ENCODE measurements around the gene SLC6A12.
"Not testable (repeated sequence)": the region's sequence is repeated elsewhere in the genome, so short reads cannot be mapped to it uniquely, and the experiment has no call there.

The SLC6A12 gene

DNA sequence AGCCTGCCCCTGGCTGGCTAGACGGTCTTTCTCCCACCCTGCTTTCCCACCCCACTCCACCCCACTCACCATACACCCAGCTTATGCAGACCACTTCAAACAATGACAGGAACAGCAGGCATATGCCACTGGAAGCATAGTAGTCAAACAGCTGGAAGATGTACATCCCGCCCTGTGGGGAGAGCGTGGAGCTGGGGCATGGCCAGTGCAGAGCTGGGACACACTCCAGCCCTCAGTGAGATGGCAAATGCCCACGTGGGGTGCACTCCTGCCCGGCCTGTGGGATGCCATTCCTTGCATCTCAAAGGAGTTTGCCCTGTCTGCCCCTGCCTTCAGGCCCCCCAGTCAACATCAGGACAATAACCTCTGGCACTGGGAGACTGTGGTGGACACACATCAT, 18.8 kb downstream of the SLC6A12 start:
- DNase-seq: no peak

- DNase-seq: no peak
Measured at GRCh38 chr12:194276-194675, 19.7 kb downstream of the SLC6A12 start.

DNA sequence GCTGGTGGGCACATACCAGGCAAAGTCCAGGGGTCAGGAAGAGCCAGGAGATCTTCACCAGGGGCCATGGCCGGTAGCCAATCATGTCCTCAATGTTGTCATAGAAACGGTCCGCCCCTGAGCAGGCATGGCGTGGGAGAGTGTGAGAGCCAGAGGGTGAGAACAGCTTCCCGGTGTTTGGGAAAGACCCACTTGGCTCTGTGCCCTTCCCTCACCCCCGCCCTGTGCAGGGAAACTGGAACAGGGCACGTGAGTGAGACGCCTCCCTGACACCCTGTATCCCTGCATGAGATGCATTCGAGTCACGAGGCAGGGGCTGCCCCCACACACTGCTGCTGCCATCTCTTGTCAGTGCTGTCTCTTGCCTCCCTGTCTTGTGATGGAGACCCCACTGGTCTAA, 20.7 kb downstream of the SLC6A12 start:
- DNase-seq: peak in 1 of 2 experiments; percentile 19

GRCh38 chr12:191541-191940, 22.4 kb downstream of the SLC6A12 start:
- no peak for DNase-seq

DNA sequence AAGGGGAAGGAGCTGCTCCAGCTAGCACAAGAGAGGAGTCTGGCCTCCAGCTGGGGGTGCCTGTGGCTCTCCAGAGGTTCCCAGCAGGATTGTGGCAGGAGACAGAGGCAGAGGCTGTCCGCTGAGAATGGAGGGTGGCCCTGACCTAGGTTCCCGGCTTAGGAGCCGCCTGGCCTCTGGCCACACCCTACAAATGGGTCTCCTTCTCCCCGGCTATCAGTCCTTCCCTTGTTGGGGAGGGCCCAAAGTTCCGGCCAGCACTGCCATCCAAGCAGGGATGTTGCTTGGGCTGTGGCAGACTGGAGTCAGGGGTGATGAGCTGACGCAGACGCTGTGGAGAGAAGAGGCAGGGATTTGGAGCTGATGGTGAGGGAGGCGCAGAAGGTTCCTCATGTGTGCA, 23.1 kb downstream of the SLC6A12 start:
- DNase-seq: no peak

- DNase-seq: no peak
Measured at GRCh38 chr12:189622-189962, 24.4 kb downstream of the SLC6A12 start.

DNA sequence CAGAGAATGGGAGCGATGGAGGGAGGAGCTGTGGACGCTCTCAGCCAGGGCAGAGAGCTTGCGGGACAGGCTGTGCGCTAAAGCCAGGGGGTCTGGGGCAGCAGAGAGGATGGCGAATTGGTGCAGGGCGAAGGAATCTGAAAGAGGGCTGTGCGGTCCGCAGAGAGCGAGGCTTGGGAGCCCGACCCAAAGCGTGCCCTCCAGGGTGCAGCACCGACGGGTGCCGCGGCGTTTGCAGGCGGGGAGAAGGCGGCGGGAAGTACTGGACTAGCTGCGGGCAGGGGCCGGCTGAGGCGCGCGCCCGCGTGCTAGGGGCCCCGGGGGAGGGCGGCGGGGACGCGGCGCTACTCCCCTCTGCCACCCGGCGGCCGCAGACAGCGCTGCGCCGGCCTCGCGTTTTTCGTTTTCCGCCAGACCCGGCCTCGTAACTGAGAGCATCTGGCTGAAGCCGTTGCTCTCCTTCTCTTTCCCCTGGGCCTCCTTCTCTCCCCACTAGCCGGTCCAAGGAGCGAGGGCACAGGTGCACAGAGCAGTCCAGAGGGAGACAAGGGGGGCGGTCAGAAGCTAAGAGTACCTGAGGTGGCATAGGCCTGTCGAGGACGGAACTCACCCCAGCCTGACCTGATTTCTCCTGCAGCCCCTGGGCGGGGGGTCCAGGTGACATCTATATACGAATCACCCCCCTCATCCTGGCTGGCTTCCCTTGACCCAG, 24.9 kb downstream of the SLC6A12 start:
- DNase-seq: peak in 1 of 2 experiments; percentile 35

- not testable (repeated sequence) for DNase-seq
Measured at GRCh38 chr12:187986-188909, 25.7 kb downstream of the SLC6A12 start.

- DNase-seq: no peak
Measured at GRCh38 chr12:186006-186625, 27.8 kb downstream of the SLC6A12 start.

GRCh38 chr12:185576-185955, 28.4 kb downstream of the SLC6A12 start:
- no peak for DNase-seq

- no peak for DNase-seq
Measured at GRCh38 chr12:184811-185575, 29.0 kb downstream of the SLC6A12 start.

DNA sequence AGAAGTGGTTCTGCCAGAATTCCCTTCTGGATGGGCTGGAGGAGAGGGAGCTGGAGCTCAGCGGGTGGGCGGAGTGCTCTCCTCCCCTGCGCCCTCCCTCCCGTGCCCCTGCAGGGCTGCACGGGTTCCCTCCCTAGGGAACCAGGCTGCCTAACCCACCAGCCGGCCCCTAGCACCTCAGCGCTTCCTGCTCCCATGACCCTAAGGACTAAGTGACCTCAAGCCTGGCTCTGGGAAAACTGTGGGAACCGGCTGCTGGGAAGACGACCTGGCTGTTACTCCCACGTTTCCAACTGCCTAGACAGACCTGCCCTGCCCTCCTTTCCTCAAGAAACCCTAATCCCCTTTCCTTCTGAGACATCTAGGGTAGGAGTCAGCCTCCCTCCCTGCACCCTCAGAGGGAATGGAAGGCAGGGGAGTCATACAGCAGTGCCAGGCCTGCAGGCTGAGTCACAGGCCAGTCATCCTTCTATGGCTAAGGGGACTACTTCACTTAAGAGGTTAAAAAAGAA, 31.5 kb downstream of the SLC6A12 start:
- DNase-seq: no peak

GRCh38 chr12:181921-182320, 32.0 kb downstream of the SLC6A12 start:
- DNase-seq: no peak

DNA sequence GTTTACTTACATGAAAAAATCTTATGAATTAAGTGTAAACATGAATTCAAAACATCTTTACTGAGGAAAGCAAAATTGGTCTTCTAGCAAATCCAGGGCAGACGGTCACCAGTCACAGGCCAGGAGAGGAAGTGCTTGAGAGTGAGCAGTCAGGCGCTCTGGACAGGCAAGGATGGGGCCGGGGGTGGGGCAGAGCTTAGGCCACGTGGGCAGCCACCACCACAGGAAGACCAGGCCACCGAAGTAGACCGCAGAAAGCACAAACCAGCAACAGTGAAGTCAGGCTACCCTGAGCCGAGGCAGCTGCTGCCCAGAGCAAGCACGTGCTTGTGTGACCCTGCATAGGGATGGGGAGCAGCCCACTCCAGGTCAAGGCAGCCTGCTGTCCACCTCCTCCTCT, 33.5 kb downstream of the SLC6A12 start:
- DNase-seq: no peak

- no peak for DNase-seq
Measured at GRCh38 chr12:179885-180284, 34.1 kb downstream of the SLC6A12 start.

DNA sequence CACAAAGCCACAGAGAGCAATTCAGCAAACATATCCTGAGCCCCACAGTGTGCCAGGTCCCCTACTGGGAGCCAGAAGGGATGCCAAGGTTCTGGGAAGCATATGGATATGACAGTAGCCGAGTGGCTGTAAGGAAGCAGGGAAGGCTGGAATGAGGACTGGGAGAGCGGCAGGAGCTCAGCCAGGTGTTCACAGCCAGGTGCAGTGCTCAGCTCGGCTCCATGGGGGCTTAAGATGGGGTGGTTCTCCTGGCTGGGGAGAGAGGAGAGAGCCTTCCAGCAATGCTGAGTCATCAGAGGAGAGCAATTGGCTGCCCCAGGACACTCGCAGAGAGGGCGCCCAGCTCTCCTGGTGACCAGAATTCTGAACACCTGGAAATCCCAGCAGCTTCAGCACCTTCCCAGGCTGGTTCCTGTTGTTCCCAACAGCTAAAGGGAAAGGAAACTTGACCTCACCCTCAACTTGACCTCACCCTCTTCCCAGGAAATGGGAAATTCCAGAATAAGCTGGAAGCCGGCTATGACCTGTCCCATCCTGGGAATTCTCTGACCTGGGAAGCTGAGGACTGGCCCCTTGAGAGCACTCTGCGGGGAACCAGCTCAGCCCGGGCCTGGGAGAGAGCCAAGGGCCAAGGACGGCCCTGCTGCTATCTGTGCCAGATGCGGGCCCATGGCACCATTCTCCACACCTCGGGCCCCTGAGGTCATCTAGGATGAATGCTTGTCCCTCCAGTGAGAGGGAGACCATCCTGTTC, 34.6 kb downstream of the SLC6A12 start:
- peak; percentile 80 to 90 for DNase-seq

DNA sequence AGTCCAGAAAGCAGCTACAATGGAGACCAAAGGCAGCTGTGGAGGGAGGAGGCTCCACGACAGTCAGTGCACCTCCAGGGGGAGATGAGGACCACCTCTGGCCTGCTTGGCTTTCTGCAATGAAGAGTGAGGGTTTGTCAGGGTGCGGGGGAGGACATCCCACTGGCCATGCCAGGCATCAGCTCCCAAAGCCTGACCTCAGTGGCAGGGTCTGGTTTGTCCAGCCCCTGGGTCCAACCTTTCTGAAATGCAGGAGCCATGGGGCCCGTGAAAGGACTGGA, 35.2 kb downstream of the SLC6A12 start:
- DNase-seq: no peak

GRCh38 chr12:177980-178828, 35.8 kb downstream of the SLC6A12 start:
- DNase-seq: no peak

DNA sequence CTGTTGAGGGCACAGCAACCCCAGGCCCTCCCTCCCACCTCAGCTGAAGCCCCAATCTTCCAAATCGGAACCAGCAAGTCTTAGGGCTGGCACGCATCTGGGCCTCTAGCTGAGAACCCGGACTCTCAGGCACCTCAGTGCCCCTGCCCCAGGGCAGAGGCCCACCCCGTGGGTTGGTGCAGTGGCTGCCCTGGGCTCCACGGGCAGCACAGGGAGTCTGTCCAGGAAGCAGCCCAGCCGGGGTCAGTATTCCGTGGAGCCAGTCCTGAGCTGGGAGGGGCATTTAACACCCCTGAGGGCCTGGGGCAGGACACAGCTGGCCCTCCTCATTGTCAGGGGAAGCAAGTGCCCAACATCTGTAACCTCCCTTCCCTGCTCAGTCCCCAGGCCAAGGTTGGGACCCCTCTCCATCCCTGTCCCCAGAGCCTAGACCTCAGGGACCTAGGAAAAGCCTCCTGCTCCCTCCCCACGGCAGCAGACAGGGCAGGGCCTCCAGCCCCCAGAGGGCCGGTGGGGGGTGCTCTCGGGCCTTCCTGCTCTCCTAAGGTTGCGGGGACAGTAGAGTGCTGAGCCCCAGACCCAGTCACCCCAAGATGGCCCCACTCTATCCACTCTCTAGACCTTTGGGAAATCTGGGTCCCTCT, 36.5 kb downstream of the SLC6A12 start:
- DNase-seq: no peak

- DNase-seq: peak; percentile 55 to 88
Measured at GRCh38 chr12:176321-177181, 37.4 kb downstream of the SLC6A12 start.
